ENCODE data around the gene CKM.

Gene CKM

GRCh38 chr19:45331411-45331810 lies 8.7 kb upstream of the CKM start:
- no peak overlapping the region for H3K9ac ChIP-seq (ENCODE audit: low read length)
- peaks cover 11% of the 10 kb centered on the region for H3K4me1 ChIP-seq (ENCODE audit: insufficient read depth, low read length, severe bottlenecking)
- H4K20me1 ChIP-seq (ENCODE audit: insufficient read depth, low read length) = no peaks in the 10 kb centered on the region
- H3K79me2 ChIP-seq (ENCODE audit: insufficient read depth, low read length) = no peaks in the 10 kb centered on the region
- H3K4me2 ChIP-seq (ENCODE audit: low read length) = no peak overlapping the region
- no peak overlapping the region for H2AFZ ChIP-seq (ENCODE audit: low read length)
- H3K27ac ChIP-seq (ENCODE audit: low read depth, low read length, poor library complexity, severe bottlenecking) = no peak overlapping the region
- no peaks in the 10 kb centered on the region for H3K9me2 ChIP-seq (ENCODE audit: low read depth, low read length)
- H3K4me3 ChIP-seq (ENCODE audit: low read depth, low read length, poor library complexity, severe bottlenecking) = no peak overlapping the region
- H3K27me3 ChIP-seq (ENCODE audit: insufficient read depth, low read length) = 0 out of 2 replicates have a peak, but pooled peaks cover 6% of the 10 kb centered on the region
- no peaks in the 10 kb centered on the region for H3F3A ChIP-seq (ENCODE audit: insufficient read depth, low read length)
- H3K36me3 ChIP-seq (ENCODE audit: insufficient read depth, low read length) = no peaks in the 10 kb centered on the region
- TF ChIP-seq EZH2 (IDR thresholded peaks at IDR 0.05; ENCODE audit: borderline replicate concordance, low read length) (no peak), CTCF (IDR thresholded peaks at IDR 0.05; ENCODE audit: low read length) (no peak)
- H3K9me3 ChIP-seq (ENCODE audit: low read length) = no peaks in the 10 kb centered on the region

- Histone ChIP-seq H3K4me3 (ENCODE audit: low read depth, low read length, poor library complexity, severe bottlenecking) (no peak overlapping the region), H3K9ac (ENCODE audit: low read length) (no peak overlapping the region), H3K36me3 (ENCODE audit: insufficient read depth, low read length) (no peaks in the 10 kb centered on the region), H3K4me2 (ENCODE audit: low read length) (no peak overlapping the region), H3F3A (ENCODE audit: insufficient read depth, low read length) (no peaks in the 10 kb centered on the region), H3K27ac (ENCODE audit: low read depth, low read length, poor library complexity, severe bottlenecking) (no peak overlapping the region), H3K79me2 (ENCODE audit: insufficient read depth, low read length) (no peaks in the 10 kb centered on the region), H4K20me1 (ENCODE audit: insufficient read depth, low read length) (no peaks in the 10 kb centered on the region), H3K27me3 (ENCODE audit: insufficient read depth, low read length) (peaks cover 15% of the 10 kb centered on the region; the same call in 1 of the 2 replicates), H2AFZ (ENCODE audit: low read length) (no peak overlapping the region), H3K9me2 (ENCODE audit: low read depth, low read length) (no peaks in the 10 kb centered on the region), H3K4me1 (ENCODE audit: insufficient read depth, low read length, severe bottlenecking) (peaks cover 14% of the 10 kb centered on the region), H3K9me3 (ENCODE audit: low read length) (no peaks in the 10 kb centered on the region)
- no peak for TF ChIP-seq EZH2 (IDR thresholded peaks at IDR 0.05; ENCODE audit: borderline replicate concordance, low read length)
- no peak for TF ChIP-seq CTCF (IDR thresholded peaks at IDR 0.05; ENCODE audit: low read length)
Observed at GRCh38 chr19:45327404-45328143, 4.9 kb upstream of the CKM start.

GRCh38 chr19:45324349-45324907 lies 1.8 kb upstream of the CKM start:
- H3K27ac ChIP-seq (ENCODE audit: low read depth, low read length, poor library complexity, severe bottlenecking) = no peak overlapping the region
- H3K4me3 ChIP-seq (ENCODE audit: low read depth, low read length, poor library complexity, severe bottlenecking) = no peak overlapping the region
- no peaks in the 10 kb centered on the region for H4K20me1 ChIP-seq (ENCODE audit: insufficient read depth, low read length)
- H3K4me2 ChIP-seq (ENCODE audit: low read length) = no peak overlapping the region
- TF ChIP-seq EZH2 (IDR thresholded peaks at IDR 0.05; ENCODE audit: borderline replicate concordance, low read length) = no peak
- no peak for TF ChIP-seq CTCF (IDR thresholded peaks at IDR 0.05; ENCODE audit: low read length)
- peaks cover 15% of the 10 kb centered on the region; the same call in 1 of the 2 replicates for H3K27me3 ChIP-seq (ENCODE audit: insufficient read depth, low read length)
- no peaks in the 10 kb centered on the region for H3K9me2 ChIP-seq (ENCODE audit: low read depth, low read length)
- H2AFZ ChIP-seq (ENCODE audit: low read length) = no peak overlapping the region
- H3K9ac ChIP-seq (ENCODE audit: low read length) = no peak overlapping the region
- H3K4me1 ChIP-seq (ENCODE audit: insufficient read depth, low read length, severe bottlenecking) = peaks cover 14% of the 10 kb centered on the region
- no peaks in the 10 kb centered on the region for H3K9me3 ChIP-seq (ENCODE audit: low read length)
- no peaks in the 10 kb centered on the region for H3F3A ChIP-seq (ENCODE audit: insufficient read depth, low read length)
- H3K79me2 ChIP-seq (ENCODE audit: insufficient read depth, low read length) = no peaks in the 10 kb centered on the region
- no peaks in the 10 kb centered on the region for H3K36me3 ChIP-seq (ENCODE audit: insufficient read depth, low read length)
